ENCODE measurements around the gene RASSF6. TPM values are rescaled to one million over a fixed set of nuclear protein-coding genes. Genes with fewer than 3 reads are reported as not detected.
"Not testable (repeated sequence)": the region's sequence is repeated elsewhere in the genome, so short reads cannot be mapped to it uniquely, and the experiment has no call there.

Gene RASSF6
- total RNA-seq, 2 experiments from 2014 or later: not detected

DNA sequence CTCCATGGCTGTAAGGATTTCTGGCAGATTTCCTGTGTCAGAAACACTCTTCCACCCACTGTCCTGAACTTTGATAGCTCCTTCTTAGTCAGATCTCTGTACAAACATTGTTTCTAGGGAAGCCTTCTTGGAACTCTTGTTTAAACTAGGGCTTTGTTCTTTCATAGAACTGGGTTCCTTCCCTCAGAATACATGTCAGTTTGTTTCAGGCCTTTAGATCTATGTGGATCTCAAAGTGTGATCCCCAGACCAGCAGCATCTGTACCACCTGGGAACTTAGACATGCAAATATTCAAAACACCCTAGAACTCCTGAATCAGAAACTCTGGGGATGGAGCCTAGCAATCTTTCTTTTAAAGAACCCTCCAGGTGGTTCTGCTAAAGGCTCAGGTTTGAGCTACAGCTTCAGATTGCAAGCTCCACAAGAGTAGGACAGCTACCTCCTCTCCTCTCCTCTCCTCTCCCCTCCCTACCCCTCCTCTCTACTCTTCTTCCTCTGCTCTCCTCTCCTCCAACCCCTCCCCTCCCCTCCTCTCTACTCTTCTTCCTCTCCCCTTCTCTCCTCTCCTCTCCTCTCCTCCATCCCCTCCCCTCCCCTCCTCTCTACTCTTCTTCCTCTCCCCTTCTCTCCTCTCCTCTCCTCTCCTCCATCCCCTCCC lies 12.7 kb downstream of the RASSF6 start:
- POLR2A ChIA-PET: no interaction called here
- no peak for DNase-seq
- intact Hi-C loops (cut with micrococcal nuclease): no loop called here
- Mint-ChIP-seq H3K36me3 (no peaks in the 10 kb centered on the region), H3K9me3 (no peaks in the 10 kb centered on the region), H3K4me1 (ENCODE audit: low read depth) (peaks cover 13% of the 10 kb centered on the region), H3K27me3 (no peaks in the 10 kb centered on the region), H3K4me3 (no peak overlapping the region), H3K27ac (no peak overlapping the region)
- CTCF ChIA-PET: no interaction called here

GRCh38 chr4:73606465-73606974 lies 13.7 kb downstream of the RASSF6 start:
- ChIA-PET POLR2A (no interaction called here), CTCF (no interaction called here)
- Mint-ChIP-seq H3K36me3 (no peaks in the 10 kb centered on the region), H3K9me3 (no peaks in the 10 kb centered on the region), H3K27me3 (no peaks in the 10 kb centered on the region), H3K27ac (no peak overlapping the region), H3K4me1 (ENCODE audit: low read depth) (peaks cover 13% of the 10 kb centered on the region), H3K4me3 (no peak overlapping the region)
- intact Hi-C loops (cut with micrococcal nuclease): no loop called here
- DNase-seq: no peak

GRCh38 chr4:73603854-73604584 lies 16.2 kb downstream of the RASSF6 start:
- CTCF ChIA-PET: no interaction called here
- no peak overlapping the region for H3K4me3 Mint-ChIP-seq
- DNase-seq: no peak
- no peaks in the 10 kb centered on the region for H3K27me3 Mint-ChIP-seq
- H3K36me3 Mint-ChIP-seq: no peaks in the 10 kb centered on the region
- POLR2A ChIA-PET: no interaction called here
- intact Hi-C loops (cut with micrococcal nuclease): no loop called here
- no peaks in the 10 kb centered on the region for H3K9me3 Mint-ChIP-seq
- H3K27ac Mint-ChIP-seq: no peak overlapping the region
- H3K4me1 Mint-ChIP-seq (ENCODE audit: low read depth): peaks cover 13% of the 10 kb centered on the region

DNA sequence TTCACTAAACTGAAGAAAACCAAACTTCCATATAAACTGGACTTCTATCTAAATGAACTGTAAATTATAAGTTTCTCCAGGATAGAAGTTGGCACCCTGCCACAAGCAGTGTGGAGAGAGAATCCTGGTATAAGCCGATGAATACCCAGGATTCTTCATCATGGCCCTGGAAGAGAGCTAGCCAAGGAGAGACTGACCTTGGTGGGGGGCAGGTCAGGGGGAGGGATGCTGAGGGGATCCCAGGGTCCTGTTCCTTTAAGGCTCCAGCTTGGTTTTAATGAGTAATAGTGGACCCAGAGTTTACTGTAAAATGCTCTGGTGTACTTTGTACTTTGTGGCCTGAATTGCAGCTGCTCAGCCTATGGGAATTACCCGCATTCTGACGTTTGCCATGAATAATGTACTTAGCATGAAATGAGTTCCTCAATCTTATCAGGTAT lies 16.9 kb downstream of the RASSF6 start:
- DNase-seq: no peak
- Mint-ChIP-seq H3K4me1 (ENCODE audit: low read depth) (peaks cover 13% of the 10 kb centered on the region), H3K27ac (no peak overlapping the region), H3K4me3 (no peak overlapping the region), H3K36me3 (no peaks in the 10 kb centered on the region), H3K27me3 (no peaks in the 10 kb centered on the region), H3K9me3 (no peaks in the 10 kb centered on the region)
- intact Hi-C loops (cut with micrococcal nuclease): no loop called here
- ChIA-PET CTCF (no interaction called here), POLR2A (no interaction called here)

GRCh38 chr4:73600954-73601353 lies 19.3 kb downstream of the RASSF6 start:
- intact Hi-C loops (cut with micrococcal nuclease): no loop called here
- peaks cover 2% of the 10 kb centered on the region for H3K27me3 Mint-ChIP-seq

GRCh38 chr4:73599182-73599581 lies 21.1 kb downstream of the RASSF6 start:
- POLR2A ChIA-PET: no interaction called here
- no peaks in the 10 kb centered on the region for H3K4me1 Mint-ChIP-seq (ENCODE audit: low read depth)
- intact Hi-C loops (cut with micrococcal nuclease): no loop called here
- H3K27ac Mint-ChIP-seq: no peak overlapping the region
- H3K4me3 Mint-ChIP-seq: no peak overlapping the region
- H3K36me3 Mint-ChIP-seq: no peaks in the 10 kb centered on the region
- no peaks in the 10 kb centered on the region for H3K9me3 Mint-ChIP-seq
- peaks cover 2% of the 10 kb centered on the region for H3K27me3 Mint-ChIP-seq
- CTCF ChIA-PET: no interaction called here
- no peak for DNase-seq

More at GRCh38 chr4:73600954-73601353, 19.3 kb downstream of the RASSF6 start:
- Mint-ChIP-seq H3K4me1 (ENCODE audit: low read depth) (peaks cover 2% of the 10 kb centered on the region), H3K27ac (no peak overlapping the region), H3K9me3 (no peaks in the 10 kb centered on the region), H3K36me3 (no peaks in the 10 kb centered on the region), H3K4me3 (no peak overlapping the region)
- no peak for DNase-seq
- CTCF ChIA-PET: no interaction called here
- POLR2A ChIA-PET: no interaction called here

GRCh38 chr4:73597594-73597993 lies 22.6 kb downstream of the RASSF6 start:
- H3K9me3 Mint-ChIP-seq: no peaks in the 10 kb centered on the region
- no peak overlapping the region for H3K27ac Mint-ChIP-seq
- POLR2A ChIA-PET: no interaction called here
- no peak overlapping the region for H3K4me3 Mint-ChIP-seq
- H3K4me1 Mint-ChIP-seq (ENCODE audit: low read depth): no peaks in the 10 kb centered on the region
- CTCF ChIA-PET: no interaction called here
- H3K36me3 Mint-ChIP-seq: no peaks in the 10 kb centered on the region
- DNase-seq: no peak
- H3K27me3 Mint-ChIP-seq: peaks cover 2% of the 10 kb centered on the region
- intact Hi-C loops (cut with micrococcal nuclease): no loop called here

- H3K4me1 Mint-ChIP-seq (ENCODE audit: low read depth); H3K27ac Mint-ChIP-seq; H3K36me3 Mint-ChIP-seq; intact Hi-C loops (cut with micrococcal nuclease); H3K27me3 Mint-ChIP-seq; H3K9me3 Mint-ChIP-seq; POLR2A ChIA-PET; DNase-seq; H3K4me3 Mint-ChIP-seq; CTCF ChIA-PET: not testable (repeated sequence)
Measured at GRCh38 chr4:73597183-73597582, 23.1 kb downstream of the RASSF6 start.

DNA sequence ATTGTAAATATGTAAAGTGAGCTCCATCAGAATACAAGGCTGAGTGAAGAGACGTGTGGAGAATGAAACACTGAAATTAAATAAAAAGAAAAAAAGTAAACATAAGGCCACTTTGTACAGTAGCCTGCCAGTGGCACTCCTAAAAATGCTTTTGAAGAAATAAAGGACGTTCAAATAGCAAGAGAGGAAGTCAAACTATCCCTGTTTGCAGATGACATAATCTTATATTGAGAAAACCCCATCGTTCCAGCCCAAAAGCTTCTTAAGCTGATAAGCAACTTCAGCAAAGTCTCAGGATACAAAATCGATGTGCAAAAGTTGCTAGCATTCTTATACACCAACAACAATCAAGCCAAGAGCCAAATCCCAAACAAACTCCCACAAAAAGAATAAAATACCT lies 24.2 kb downstream of the RASSF6 start:
- Mint-ChIP-seq H3K4me1 (ENCODE audit: low read depth) (no peaks in the 10 kb centered on the region), H3K27ac (no peak overlapping the region), H3K27me3 (peaks cover 2% of the 10 kb centered on the region), H3K9me3 (no peaks in the 10 kb centered on the region), H3K36me3 (no peaks in the 10 kb centered on the region), H3K4me3 (no peak overlapping the region)
- POLR2A ChIA-PET: no interaction called here
- intact Hi-C loops (cut with micrococcal nuclease): no loop called here
- CTCF ChIA-PET: no interaction called here
- DNase-seq: no peak

- H3K4me3 Mint-ChIP-seq: no peak overlapping the region
- ChIA-PET CTCF (interaction anchor here (1.0 to 2.2 kb wide), 2 partner anchors 20 to 98 kb away, joined by 4 to 8 read pairs; no protein-coding TSS in a partner anchor), POLR2A (no interaction called here)
- H3K27me3 Mint-ChIP-seq: peaks cover 2% of the 10 kb centered on the region
- H3K9me3 Mint-ChIP-seq: no peaks in the 10 kb centered on the region
- H3K4me1 Mint-ChIP-seq (ENCODE audit: low read depth): no peaks in the 10 kb centered on the region
- intact Hi-C loops (cut with micrococcal nuclease): loop anchor here (5.0 kb wide), 1 partner anchor 59 kb away; no protein-coding TSS in a partner anchor
- no peaks in the 10 kb centered on the region for H3K36me3 Mint-ChIP-seq
- no peak for DNase-seq
- H3K27ac Mint-ChIP-seq: no peak overlapping the region
Measured at GRCh38 chr4:73593631-73594241, 26.5 kb downstream of the RASSF6 start.

DNA sequence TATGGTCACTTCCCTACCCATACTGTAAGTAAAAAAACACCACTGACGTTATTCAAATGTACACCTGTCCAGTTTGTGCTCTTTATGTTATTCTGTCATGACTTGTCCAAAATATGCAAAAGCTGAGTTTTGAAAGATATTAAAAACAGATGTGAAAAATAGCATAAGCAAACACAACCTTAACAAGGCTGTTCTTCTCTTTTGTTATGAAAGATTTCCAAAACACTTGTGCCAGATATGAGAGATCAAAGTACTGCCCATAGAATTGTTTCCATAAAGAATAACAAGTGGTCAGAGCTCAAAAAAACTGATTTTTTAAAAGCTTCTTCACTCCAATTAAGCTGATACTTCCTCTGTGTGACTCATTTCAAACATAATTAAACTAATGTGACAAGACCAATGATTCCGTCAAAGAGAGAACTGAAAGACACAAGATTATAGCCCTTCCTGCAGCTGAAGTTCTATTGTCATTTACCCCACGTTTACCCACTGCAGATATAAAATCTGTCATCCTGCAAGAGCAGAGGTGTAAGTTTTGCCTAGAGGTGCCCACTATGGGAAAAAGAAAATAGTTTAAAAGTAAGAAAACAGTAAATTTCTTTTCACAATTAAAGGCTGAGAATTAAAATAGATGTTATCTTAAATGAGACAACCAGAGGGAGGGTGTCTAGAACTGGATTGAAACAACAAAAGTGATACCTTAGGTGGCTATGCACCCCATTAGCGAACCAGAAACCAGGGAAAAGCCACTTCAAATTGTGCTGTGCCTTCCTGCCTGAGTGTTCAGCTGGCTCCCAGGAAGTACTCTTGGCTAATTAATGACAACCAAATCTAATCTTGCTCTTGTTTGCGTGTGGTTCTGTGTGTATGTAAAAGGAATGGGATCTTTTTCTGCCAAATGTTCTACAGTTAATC lies 30.1 kb downstream of the RASSF6 start:
- H3K9me3 Mint-ChIP-seq: no peaks in the 10 kb centered on the region
- DNase-seq: no peak
- CTCF ChIA-PET: no interaction called here
- POLR2A ChIA-PET: no interaction called here
- no peaks in the 10 kb centered on the region for H3K27me3 Mint-ChIP-seq
- H3K27ac Mint-ChIP-seq: no peak overlapping the region
- H3K4me1 Mint-ChIP-seq (ENCODE audit: low read depth): no peaks in the 10 kb centered on the region
- intact Hi-C loops (cut with micrococcal nuclease): loop anchor here (5.0 kb wide), 1 partner anchor 62 kb away; no protein-coding TSS in a partner anchor
- H3K4me3 Mint-ChIP-seq: no peak overlapping the region
- H3K36me3 Mint-ChIP-seq: no peaks in the 10 kb centered on the region

DNA sequence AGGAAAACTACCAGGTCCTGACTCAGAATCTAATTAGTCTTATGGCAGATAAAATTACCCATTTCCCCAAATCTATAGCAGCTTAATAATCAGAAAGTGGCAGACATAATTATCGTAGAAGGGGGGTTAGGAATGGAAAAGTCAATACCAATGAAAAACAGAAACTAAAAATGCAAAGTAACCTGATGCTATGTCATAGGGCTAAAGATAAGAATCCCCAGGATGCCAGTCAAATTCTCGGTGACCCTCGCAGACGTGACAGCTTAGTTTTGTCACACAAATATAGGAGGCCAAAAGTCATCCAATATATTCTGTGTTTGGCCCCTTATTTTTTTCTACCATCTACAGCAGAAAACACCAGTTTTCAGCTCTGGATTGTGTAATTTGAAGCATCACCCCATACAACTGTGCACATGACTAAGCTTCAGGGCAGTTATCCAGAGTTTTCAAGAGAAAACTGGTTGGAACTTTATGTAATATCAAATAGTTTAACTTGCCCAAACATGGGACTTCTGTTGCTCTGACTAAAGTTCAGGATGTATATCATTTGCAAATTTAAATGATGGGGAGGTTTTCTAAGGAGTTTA lies 30.9 kb downstream of the RASSF6 start:
- POLR2A ChIA-PET: no interaction called here
- H3K4me1 Mint-ChIP-seq (ENCODE audit: low read depth): no peaks in the 10 kb centered on the region

More for the DNA sequence above, 30.9 kb downstream of the RASSF6 start:
- H3K27me3 Mint-ChIP-seq: no peaks in the 10 kb centered on the region
- H3K9me3 Mint-ChIP-seq: no peaks in the 10 kb centered on the region
- DNase-seq: no peak
- H3K27ac Mint-ChIP-seq: no peak overlapping the region
- no peaks in the 10 kb centered on the region for H3K36me3 Mint-ChIP-seq
- no peak overlapping the region for H3K4me3 Mint-ChIP-seq
- intact Hi-C loops (cut with micrococcal nuclease): no loop called here
- CTCF ChIA-PET: no interaction called here
